Pons (tissue), 1 donor: Measurements from ENCODE around the gene RPP38.

Experiments used
- DNase-seq: peaks from one replicate; pipeline ENCODE4 v3.0.0-alpha.2; 2016; ENCODE audit warnings: low spot score

Gene RPP38

DNA sequence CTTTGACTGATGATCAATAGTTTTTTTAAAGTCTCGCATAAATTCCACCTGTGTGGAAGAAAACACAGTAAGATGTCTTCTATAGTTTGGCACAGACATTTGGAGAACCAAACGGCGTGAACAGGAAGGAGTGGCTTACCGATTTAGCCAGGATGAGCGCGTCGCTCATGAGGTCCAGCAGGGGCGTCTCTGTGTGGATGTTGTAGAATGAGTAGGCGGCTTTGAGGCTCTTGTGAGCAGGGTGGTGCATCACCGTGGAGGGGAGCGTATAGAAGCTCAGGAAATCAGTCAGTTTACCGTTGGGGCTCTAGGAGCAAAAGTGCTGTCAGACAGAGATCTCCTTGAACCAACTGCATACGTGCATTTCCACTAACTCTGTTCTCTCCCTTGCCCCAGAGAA lies 15.5 kb downstream of the RPP38 start:
- DNase-seq, result no peak

DNA sequence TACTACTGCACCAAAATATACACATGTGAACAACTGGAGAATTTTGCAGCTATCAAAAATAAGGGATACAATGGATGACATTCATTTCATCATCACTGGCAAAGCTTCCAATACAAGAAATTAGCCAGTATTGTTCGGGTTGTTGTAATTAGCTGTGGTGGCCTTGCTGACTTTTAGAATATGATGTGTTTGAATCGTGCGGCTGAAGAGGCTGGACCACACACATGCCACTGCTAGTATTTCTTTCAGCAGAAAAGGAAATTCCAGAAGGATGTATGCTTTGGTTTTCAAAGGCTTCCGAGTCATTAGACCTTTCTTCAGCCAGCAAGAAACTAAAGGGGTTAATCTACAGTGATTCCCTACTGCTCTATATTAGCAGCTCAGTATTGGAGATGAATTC lies 16.6 kb downstream of the RPP38 start:
- DNase-seq, result no peak

DNA sequence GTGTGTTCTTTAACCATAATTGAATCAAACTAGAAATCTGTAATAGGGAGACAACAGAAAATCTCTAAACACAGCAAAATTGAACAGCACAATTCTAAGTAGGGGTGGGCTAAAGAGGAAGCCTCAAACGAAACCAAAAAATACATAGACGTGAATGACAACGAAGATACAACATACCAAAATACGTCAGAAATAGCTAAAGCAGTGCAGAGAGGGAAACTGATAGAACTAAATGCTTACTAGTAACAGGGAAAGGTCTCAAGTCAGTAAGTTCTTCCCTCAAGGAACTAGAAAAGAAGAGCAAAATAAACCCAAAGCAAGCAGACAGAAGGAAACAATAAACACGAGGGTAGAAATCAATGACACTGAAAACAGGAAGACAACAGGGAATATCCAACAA lies 19.1 kb downstream of the RPP38 start:
- DNase-seq, result no peak

DNA sequence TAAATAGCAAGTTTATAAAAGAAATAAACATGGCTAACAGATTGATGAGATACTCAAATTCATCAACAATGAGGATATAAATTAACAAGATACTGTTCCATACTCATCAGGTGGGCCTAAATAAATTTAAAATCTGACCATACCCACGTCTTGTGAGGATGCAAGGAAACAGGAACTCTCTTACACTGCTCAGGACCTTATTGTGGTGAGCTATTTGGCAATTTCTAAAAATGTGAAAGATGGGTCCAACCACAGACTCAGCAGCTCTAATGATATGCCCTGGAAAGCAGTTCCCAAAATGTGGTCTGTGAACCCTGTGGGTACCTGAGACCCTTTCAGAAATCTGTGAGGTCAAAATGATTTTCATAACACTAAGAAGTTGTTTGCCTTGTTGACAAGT lies 21.5 kb downstream of the RPP38 start:
- DNase-seq, result no peak

DNA sequence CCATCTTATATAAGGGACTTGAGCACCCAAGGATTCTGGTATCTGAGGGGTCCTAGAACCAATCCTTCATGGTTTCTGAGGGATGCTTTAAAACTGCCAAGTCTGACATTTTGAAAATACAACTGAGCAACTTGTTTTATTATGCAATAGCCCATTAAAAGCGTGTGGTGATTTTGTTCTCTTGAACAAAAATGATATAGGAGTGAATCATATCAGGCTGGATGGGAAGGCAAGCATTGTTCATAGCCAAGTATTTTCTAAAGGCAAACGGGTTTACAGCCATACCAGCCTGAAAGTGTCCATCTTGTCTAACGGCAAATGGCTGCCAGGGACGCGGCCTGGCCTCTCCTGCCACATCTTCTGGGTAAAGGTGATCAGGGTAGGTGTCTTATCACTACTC lies 23.4 kb downstream of the RPP38 start:
- DNase-seq, result no peak

DNA sequence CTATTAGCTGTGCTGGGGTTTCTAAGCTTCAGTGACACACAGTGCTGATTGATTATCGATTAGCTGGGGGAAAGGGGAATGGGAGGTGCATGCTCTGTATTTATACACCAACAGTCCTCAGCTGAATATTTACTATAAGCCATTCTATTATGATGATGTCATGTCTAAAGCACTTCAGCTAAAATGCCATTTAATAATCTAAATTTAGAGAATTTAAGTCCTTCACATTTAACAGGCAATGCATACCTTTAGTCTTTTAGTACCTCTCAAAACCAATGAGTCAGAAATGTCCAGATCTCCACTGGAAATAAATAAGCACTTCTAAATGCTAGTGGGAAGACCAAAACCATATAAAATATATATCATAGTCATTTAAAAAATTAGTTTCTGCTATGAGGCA lies 24.6 kb downstream of the RPP38 start:
- DNase-seq, result no peak

DNA sequence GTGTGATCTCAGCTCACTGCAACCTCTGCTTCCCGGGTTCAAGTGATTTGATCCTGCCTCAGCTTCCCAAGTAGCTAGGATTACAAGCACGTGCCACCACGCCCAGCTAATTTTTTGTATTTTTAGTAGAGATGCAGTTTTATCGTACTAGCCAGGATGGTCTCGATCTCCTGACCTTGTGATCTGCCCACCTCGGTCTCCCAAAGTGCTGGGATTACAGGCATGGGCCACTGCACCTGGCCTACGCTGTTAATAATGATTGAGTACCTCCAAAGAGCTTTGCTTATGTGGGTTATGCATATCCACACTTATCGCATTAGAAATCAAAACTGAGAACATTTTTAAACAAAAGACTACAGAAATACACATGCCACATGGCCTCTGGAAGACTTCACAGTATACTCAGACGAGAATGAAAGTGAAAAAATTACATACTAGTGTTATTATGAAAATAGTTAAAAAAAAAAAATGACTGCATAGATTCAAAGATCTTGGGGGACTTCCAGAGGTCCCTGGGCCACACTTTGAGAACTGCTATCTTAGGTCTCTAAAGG lies 25.4 kb downstream of the RPP38 start:
- DNase-seq, result no peak

DNA sequence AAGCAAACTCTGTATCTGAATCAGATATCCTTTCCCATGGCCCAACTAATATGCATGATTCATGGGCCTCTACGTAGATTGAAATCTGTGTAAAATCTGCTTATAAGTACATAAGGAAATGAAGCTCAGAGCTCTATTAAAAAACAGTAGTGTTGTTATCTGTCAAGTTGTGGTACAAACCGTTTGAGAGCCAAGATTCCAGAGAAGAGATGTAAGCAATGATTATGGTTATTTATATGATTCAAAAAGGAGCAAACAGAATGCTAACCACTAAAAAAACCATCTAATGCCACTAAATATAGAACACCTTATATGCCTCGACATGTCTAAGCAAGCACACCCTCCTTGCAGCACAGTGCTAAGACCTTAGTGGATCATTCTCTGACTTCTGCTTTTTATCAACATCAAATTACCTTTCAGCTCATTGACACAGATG lies 26.6 kb downstream of the RPP38 start:
- DNase-seq, result no peak

DNA sequence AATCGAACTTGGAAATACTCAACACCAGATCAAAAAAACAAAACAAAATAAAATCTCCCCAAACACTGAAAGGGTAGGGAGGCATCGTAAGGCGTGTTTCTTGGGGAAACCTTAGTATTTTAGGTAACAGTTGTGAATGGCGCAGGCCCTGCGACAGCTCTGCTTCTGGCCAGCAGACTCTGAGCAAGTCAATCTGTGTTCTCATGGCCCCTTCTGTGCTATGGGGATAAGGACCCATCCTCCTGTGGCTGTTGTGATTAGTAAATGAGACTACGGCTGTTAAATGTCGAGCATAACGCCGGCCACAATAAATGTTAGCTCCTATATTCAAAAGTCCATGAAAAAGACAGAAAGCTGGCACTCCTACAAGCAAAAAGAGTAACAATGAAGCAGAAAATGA lies 27.0 kb downstream of the RPP38 start:
- DNase-seq, result no peak

DNA sequence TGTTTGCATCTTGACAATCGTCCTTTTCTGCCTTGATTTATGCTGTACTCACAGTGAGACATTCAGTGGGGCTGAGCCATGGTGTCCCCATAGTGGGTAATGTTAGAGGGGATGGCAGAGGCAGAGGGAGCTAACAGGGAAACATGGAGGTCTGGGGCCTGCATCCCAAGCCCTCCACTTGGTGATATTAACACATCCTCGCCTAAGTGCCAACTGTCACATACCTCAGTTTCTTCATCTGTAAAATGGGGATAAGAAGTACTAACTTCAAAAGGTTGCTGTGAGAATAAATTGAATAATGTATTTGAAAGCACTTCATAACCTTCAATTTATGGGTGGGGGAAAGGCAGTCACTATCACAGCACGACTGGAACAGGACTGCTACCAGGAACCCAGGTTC lies 27.8 kb downstream of the RPP38 start:
- no peak for DNase-seq

DNA sequence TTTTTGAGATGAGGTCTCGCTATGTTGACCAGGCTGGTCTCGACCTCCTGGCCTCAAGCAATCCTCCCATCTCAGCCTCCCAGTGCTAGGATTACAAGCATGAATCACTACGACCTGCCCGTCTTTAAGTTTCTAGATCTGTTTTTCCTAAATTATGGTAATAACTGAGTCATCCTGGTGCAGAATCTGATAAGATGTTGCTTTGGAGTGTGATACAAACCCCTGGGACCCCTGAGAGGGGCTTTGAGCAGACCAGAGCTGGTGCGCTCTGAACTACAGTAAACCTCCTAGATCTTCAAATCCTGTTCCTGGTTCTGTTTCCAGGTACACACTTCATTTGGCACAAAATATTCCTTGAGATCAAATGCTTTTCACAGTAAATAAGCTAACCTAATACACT lies 34.2 kb downstream of the RPP38 start:
- no peak for DNase-seq

DNA sequence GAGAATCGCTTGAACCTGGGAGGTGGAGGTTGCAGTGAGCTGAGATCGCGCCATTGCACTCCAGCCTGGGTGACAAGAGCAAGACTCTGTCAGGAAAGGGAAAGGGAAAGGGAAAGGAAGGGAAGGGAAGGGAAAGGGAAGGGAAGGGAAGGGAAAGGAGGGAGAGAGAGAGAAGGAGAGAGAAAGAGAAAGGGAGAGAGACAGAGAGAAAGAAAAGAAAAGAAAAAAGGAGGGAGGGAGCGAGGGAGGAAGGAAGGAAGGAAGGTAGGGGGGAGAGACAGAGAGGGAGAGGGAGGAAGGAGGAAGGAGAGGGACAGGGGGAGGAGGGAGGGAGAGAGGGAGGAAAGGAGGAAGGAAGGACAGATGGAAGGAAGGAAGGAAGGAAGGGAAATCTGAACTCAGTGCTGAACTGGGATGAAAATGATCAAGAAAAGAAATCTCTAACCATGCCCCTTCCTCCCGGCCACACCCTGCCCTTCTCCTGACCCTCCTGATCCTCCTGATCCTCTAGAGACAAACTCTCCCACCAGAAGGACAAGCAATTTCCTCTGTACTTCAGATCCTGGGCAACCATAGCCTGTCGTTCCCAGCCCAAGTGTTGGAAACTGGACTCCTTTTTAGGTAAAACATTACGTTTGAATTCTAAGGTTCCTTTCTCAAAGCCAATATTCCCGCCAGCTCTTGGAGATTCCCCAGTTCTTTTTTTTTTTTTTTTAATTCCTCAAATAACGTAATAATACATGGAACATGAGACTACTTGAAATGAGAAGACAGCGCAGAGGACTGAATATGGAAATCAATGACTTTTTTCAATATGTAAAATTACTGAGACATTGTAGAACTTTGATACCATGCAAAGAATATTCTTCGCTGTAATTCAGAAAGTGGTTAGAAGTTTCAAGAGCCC lies 39.2 kb downstream of the RPP38 start:
- no peak for DNase-seq

DNA sequence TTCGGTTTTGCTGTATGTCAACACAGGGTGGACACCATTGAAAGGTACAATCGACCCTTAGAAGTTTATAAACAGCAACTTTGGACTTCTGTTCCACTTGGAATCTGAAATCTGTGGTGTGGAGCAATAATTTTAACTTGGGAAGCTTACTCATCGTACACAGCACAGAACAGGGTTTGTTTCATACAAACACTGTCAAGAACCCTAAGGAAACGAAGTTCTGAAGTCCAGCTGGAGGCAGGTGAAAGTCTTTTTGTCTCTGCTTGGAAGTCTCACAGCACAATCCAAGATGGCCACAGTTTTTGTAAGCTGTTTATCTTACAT lies 39.8 kb downstream of the RPP38 start:
- DNase-seq, result no peak

DNA sequence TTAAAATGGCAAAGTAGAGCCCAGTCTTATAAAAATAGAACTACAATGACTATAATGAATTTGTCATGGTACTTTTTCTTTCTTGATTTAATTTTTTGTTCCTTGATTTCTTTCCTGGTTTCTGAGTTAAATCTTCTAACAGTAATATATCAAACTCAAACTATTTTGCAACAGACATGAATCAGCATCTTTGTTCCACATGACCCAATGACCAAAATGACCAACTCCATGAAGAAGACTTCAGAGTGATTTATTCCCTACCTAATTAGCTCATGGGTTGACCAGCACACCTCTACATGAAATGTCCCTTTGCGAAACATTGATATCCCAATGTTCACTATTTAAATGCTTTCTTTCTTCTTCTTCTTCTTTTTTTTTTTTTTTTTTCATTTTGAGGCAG lies 40.5 kb downstream of the RPP38 start:
- no peak for DNase-seq

DNA sequence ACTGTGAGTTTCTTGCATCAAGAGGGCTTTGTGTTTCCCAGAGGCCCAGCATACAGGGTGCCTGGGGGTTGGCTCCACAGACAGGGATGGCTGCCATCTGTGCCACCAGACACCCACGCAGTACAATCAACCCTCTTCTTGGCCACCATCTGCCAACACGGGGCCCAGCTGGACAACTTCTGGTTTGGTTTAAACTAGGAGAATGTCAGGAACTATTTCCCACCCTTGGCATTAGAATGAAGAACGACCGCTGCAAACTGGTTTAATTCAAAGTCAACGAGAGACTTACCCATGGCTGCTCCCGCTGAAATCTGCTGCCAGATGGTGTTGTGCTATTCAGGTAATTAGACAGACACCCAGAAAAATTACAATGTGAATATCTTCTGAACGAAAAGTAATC lies 43.5 kb downstream of the RPP38 start:
- DNase-seq, result peak; percentile 41

DNA sequence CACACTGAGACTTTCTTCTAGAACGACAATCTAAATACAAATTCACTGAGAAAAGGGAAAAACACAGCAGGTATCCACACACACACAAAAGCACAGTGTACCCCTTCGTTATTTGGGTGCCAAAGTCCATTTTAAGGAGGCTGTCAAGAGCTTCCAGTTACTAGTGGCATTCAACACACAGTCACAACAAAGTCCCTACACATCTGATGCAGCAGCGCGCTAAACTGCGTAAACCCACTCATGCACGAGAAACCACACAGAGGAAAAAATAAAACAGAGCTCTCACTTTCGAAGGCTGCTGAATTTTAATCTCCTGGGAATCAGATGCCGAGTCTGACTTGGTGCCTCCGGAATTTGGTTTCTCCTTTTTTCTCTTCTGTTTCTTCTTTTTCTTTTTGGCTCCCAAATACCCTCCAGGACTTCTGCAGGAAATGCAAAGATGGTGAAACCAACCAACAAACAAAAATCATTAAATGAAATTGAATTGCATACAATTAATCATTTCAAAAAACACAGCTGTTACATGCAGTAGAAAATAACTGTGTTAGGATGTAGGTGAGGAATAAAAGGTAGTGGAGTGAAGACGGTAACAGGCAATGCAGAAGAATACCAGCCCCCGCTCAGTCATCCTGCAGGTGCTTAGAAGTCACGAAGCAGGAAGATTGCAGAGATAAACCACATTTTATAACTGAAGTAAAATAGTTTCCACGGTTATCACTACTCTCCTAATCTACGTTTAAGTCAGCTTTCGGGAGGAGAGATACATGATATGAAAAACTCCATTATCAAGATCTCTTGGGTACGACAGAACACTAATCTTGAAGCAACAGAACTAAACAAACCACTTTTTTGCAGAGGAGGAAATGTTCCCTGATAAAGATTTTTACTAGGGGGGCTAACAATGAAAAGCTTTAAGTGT lies 44.2 kb downstream of the RPP38 start:
- DNase-seq, result peak; percentile 11

DNA sequence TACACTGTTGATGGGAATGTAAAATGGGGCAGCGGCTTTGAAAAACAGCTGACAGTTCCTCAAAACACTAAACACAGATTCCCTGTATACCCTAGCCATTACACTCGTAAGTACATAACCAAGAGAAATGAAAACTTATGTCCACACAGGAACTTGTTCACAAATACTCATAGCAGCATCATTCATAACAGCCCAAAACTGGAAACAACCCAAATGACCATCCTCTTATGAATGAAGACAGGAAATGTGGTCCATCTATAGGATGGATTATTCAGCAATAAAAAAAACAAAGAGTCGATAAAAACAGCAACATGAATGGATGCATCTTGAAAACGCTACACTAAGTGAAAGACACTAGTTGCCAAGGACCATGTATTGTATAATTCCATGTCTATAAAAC lies 47.6 kb downstream of the RPP38 start:
- DNase-seq, result no peak

DNA sequence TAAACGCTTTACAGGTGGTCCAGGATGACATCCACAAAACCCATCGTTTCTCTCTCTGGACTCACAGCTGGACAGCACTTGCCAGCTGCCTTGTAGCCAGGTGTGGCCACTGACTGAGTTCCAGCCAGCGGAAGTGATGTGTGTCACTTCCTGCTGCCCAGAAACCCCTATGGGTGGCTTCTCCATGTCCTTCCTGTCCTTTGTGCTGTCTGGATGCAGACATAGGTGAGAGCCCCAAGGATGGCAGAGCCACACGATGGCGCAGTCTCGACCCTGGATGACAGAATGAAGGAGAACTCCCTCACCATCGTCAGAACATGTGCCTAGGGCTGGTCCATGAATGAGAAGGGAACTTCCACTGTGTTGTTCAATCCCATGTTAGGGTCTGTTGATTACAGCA lies 49.2 kb downstream of the RPP38 start:
- DNase-seq, result no peak

DNA sequence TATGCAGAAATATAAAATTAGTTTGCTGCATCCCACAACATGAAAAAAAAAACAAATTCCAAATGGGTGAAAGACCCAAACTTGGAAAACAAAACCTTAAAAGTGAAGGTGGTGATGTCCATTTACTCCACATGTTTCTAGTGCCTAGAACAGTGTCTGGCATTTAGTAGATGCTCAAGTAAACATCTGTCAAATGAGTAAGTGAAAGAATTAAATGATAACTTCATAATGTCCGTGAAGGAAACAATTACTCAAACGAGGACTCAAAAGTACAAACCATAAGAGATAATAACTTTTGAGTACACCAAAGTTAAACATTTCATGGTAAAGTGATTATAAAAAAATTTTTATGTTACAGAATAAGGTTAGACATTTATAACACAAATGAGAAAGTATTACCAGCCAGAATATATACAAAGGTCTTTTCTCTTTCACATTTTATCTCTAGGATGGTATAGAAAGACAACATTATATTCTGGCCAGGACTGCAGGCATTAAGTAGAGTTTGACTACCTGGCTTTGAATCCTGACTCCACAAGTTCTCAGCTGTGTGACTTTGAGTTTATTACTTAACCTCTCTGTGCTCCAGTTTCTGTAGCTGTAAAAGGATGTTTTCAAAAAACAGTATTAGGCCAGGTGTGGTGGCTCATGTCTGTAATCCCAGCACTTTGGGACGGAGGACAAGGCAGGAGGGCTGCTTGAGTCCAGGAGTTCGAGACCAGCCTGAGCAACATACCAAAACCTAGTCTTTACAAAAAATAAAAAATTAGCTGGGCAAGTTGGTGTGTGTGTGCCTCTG lies 50.6 kb downstream of the RPP38 start:
- DNase-seq, result no peak

DNA sequence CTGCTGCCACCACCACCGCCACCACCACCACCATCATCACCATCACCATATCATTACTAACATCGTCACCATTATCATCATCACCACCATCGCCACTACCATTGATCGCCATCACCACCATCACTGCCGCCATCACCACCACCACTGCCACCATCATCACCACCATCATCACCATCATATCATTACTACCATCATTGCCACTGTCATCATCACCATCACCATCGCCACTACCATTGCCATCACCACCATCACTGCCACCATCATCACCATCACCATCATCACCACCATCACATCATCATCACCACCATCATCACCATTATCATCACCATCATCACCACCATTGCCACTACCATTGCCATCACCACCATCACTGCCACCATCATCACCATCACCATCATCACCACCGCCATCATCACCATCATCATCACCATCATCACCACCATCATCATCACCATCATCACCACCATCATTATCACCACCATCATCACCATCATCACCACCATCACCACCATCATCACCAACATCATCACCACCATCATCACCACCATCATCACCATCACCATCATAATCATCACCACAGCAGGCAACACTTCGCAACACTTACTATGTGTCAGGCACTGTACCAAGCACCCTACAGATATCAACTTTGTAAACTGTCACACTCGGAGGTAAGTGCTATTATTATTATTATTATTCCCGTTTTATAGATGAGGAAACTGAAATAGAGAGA lies 52.1 kb downstream of the RPP38 start:
- no peak for DNase-seq

DNA sequence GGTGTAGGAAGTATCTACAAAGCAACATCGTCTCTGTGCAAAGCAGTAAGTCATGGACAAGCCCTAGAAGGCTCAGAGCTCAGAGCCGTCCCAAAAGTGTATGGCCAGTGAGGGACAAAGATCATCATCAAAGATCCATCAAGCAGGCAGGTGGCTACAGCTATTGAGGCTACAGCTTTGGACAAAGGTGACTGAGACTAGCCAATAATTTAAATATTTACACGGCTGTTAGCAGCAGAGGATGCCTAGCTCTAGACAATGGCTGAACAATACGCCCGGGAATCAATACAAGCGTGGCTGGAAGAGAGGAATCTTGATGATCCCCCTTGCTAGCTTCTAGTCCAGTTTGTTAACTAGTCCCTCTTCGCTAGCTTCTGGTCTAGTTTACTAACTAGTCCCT lies 53.4 kb downstream of the RPP38 start:
- no peak for DNase-seq
